Measurements from ENCODE around the gene METTL25.

GRCh38 chr12:82398879-82399278 lies 40.5 kb downstream of the METTL25 start:
- TF ChIP-seq CTCF (conservative IDR thresholded peaks at IDR 0.05) = no peak
- TF ChIP-seq EZH2 (IDR thresholded peaks at IDR 0.05; ENCODE audit: low read depth) = no peak
